Activated CD4-positive, alpha-beta T cell treated with anti-CD3 and anti-CD28 coated beads, Interleukin-2, Interleukin-6, amounts not matched to agents 100 ng/mL and 50 ng/mL, durations not matched to agents 16 hours and 8 hours (primary cell): Measurements from ENCODE around the gene PRDM4.
A peak's percentile ranks its signal among the peaks of the same experiment; 100 is the strongest.
"Not testable (repeated sequence)": the region's sequence is repeated elsewhere in the genome, so short reads cannot be mapped to it uniquely, and the experiment has no call there.

ENCODE experiments used
- DNase-seq: peaks from one replicate; pipeline ENCODE4 v3.0.0-alpha.2; 2020

The PRDM4 gene

DNA sequence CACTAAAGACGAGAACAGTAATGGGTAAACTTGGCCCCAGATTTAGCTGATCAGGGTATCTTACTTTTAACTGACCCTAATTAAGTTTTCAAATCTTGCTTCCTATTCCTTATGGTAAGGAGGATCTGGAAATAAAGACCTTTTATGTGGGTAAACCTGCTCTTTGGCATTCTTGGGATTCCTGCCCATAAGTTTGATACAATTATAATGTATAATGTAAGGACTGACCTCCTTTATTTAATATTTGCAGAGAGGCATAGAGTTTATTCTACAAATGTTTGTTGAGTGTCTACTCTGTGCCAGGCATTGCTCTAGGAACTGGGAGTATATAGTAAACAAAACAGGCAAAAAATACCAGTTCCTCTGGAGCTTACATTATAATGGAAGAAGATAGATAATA is 4.4 kb upstream of the PRDM4 start:
- no peak for DNase-seq

DNA sequence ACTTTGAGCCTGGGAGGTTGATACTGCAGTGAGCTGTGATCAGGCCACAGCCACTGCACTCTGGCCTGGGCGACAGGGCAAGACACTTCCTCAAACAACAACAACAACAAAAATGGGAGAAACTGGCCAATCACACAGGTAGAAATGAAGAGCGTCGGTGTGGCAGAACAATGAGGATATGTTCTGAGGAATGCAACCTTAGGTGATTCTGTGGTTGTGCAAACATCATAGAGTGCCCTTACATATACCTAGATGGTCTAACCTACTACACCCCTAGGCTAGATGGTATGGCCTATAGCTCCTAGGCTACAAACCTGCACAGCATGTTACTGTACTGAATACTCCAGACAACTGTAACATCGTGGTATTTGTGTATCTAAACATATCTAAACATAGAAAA is 3.7 kb upstream of the PRDM4 start:
- DNase-seq = no peak

DNA sequence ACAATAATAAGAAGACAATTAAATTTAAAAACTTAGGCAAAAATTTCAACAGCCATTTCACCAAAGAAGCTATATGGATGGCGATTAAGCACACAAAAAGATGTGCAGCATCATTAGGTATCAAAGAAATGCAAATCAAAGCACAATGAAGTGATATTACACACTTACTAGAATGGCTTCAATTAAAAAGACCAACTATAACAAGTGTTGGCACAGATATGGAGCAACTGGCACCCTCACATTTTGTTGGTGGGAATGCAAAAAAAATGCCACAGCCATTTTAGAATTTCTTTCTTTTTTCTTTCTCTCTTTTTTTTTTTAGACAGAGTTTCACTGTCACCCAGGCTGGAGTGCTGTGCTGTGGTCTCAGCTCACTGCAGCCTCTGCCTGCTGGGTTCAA is 1.9 kb upstream of the PRDM4 start:
- no peak for DNase-seq

DNA sequence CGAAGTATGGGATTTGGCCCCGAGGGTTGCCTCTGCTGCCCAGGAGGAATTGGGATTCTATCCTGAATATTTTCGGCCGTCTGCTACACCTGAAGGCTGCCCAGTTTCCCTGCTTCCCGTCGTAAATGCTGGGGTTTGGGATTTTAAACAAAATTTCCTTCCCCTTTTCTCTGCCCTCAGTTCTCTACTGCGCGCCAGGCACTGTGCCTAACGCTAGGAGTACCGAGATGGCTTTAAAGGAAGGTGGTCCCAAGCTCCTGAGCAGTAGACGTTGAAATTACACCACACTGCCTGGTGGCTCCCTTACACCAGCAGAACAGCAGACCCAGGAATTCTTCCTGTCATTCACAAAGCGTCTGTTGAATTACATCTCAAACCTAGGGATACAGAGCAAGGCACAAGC is 566 bp upstream of the PRDM4 start:
- DNase-seq = no peak

GRCh38 chr12:107760207-107760808 is 629 bp downstream of the PRDM4 start:
- peak; percentile 42 for DNase-seq

GRCh38 chr12:107759410-107759809 is 1.5 kb downstream of the PRDM4 start:
- DNase-seq = peak; percentile 75

DNA sequence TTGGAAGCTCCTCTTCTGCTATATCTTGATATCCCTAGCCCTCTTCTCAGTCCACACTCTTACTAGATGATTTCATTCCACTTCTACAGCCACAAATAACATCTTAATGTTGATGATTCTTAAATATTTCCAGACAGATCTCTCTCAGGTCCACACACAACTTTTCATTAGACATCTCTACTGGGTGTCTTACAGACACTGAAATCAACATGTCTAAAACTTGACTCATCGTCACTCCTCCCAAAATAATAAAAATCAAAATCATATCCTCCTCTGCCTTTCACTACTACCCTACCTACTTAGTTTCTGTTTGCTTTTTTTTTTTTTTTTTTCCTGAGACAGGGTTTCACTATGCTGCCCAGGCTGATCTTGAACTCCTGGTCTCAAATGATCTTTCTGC is 11.9 kb downstream of the PRDM4 start:
- DNase-seq = no peak

- DNase-seq = no peak
These were observed 12.5 kb downstream of the PRDM4 start for GRCh38 chr12:107748472-107748871.

GRCh38 chr12:107736914-107737313 is 24.0 kb downstream of the PRDM4 start:
- DNase-seq = no peak

- no peak for DNase-seq
These were observed 25.2 kb downstream of the PRDM4 start for GRCh38 chr12:107735763-107736162.

- DNase-seq = no peak
These were observed 26.8 kb downstream of the PRDM4 start for GRCh38 chr12:107734139-107734538.

DNA sequence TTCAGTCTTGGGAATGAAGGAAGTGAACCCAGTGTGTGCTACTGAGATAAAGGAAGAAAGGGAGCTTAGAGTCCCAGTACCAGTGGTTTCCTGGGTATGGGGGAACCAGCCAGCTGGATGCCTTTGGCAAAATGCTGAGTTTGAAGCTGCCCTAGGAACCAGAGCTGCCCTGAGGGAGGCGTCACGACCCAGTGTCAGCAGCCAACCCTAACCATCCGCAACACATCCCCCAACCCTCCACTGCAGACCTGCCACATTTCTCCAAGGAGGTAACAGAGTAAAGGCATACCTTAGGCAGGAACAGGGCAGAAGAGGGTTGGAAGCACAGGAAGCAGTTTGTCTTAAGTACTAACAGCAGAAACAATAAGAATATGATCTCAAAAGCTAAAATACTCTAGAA is 28.6 kb downstream of the PRDM4 start:
- DNase-seq = no peak

- no peak for DNase-seq
These were observed 29.6 kb downstream of the PRDM4 start for GRCh38 chr12:107731366-107731765.

- DNase-seq = no peak
These were observed 30.2 kb downstream of the PRDM4 start for GRCh38 chr12:107730618-107731341.

DNA sequence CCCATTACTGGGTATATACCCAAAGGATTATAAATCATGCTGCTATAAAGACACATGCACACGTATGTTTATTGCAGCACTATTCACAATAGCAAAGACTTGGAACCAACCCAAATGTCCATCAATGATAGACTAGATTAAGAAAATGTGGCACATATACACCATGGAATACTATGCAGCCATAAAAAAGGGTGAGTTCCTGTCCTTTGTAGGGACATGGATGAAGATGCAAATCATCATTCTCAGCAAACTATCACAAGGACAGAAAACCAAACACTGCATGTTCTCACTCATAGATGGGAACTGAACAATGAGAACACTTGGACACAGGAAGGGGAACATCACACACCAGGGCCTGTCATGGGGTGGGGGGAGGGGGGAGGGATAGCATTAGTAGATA is 33.2 kb downstream of the PRDM4 start:
- DNase-seq = not testable (repeated sequence)

- not testable (repeated sequence) for DNase-seq
These were observed 33.6 kb downstream of the PRDM4 start for GRCh38 chr12:107727327-107727726.

DNA sequence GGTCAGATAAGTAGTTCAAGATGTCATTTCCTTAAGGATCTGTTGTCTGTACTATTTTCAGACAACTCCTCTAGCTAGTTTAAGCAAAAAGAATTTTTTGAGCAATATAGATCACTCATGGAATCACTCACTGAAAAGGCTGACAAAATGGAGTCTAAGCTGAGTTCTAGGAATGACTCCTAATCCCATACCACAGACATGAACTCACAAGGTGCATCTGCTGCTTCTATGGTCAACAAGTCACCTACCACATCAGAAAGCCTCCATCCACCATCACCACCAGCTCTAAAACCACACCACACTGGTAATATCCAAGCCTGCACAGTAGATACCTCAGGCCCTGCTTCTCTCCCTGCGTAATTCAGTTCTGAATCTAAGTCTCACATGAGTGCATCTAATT is 42.3 kb downstream of the PRDM4 start:
- peak; percentile 21 for DNase-seq

GRCh38 chr12:107715780-107716179 is 45.2 kb downstream of the PRDM4 start:
- DNase-seq = no peak

- DNase-seq = not testable (repeated sequence)
These were observed 55.4 kb downstream of the PRDM4 start for GRCh38 chr12:107705522-107705921.

DNA sequence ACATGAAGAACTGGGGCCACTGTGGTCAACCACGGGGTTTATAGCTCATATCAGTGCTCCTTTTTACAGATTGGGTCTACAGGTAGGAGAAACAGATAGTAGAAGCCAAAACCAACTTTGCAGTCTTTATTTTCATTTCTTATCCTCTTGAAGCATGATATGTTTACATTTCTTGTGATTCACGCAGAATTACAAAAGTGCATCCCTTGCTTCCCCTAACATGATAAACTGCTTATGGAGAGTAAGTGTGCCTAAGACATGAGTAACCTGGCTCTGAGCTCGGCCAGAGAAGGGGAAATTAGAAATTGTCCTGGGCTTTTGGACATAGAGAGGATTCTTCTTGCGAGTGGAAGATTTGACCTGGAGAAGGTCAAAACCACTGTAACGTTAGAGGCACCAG is 56.9 kb downstream of the PRDM4 start:
- no peak for DNase-seq

DNA sequence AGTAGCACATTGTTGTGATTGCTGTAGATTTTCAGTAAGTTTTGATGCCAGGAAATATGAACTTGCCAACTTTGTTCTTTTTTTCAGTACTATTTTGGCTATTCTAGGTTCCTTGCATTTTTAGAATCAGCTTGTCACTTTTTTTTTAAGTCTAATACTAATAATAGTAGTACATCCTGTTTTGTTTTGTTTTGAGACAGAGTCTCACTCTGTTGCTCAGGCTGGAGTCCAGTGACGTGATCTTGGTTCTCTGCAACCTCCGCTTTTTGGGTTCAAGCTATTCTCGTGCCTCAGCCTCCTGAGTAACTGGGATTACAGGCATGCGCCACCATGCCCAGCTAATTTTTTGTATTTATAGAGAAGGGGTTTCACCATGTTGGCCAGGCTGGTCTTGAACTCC is 58.8 kb downstream of the PRDM4 start:
- no peak for DNase-seq

GRCh38 chr12:107695772-107696171 is 65.2 kb downstream of the PRDM4 start:
- peak; percentile 8 for DNase-seq

- peak; percentile 97 for DNase-seq
These were observed 75.3 kb downstream of the PRDM4 start, which contains the start of gene PWP1 for GRCh38 chr12:107685360-107686248. TSS of gene PWP1 (plus strand) at chr12:107685799. CDS start at chr12:107685900, 101 bp downstream.

DNA sequence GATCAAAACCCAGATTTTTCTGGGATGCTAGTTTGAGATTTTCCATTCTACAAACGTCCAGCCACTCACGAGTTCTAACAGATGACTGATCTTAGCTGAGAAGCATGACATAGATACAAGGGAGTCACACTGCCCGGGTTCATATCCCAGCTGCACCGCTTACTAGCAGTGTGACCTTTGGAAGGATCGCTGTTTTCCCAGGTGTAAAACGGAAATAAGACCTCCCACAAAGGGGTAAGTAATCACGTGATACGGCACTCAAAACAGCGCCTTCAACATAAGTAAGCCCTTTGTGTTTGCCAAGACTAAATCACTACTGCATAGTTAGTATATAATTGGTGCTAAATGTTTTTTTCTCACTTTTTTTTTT is 76.0 kb downstream of the PRDM4 start:
- DNase-seq = peak; percentile 21
